ENCODE results near the gene TOR2A.
"Not testable (repeated sequence)": the region's sequence is repeated elsewhere in the genome, so short reads cannot be mapped to it uniquely, and the experiment has no call there.

TOR2A gene

GRCh38 chr9:127768698-127769097 is 33.6 kb upstream of the TOR2A start:
- no peak for DNase-seq

- DNase-seq = no peak
Measured at GRCh38 chr9:127767909-127768331, 32.8 kb upstream of the TOR2A start.

GRCh38 chr9:127767410-127767809 is 32.3 kb upstream of the TOR2A start:
- no peak for DNase-seq

- DNase-seq = no peak
Measured at GRCh38 chr9:127765418-127765817, 30.3 kb upstream of the TOR2A start.

- no peak for DNase-seq
Measured at GRCh38 chr9:127763918-127764384, 28.9 kb upstream of the TOR2A start.

GRCh38 chr9:127762111-127762676 is 27.1 kb upstream of the TOR2A start:
- DNase-seq = no peak

- DNase-seq = no peak
Measured at GRCh38 chr9:127761491-127761956, 26.4 kb upstream of the TOR2A start.

GRCh38 chr9:127761061-127761460 is 26.0 kb upstream of the TOR2A start:
- no peak for DNase-seq

GRCh38 chr9:127758843-127759242 is 23.7 kb upstream of the TOR2A start:
- DNase-seq = no peak

- not testable (repeated sequence) for DNase-seq
Measured at GRCh38 chr9:127756776-127757175, 21.7 kb upstream of the TOR2A start.

- no peak for DNase-seq
Measured at GRCh38 chr9:127756233-127756632, 21.1 kb upstream of the TOR2A start.

- no peak for DNase-seq
Measured at GRCh38 chr9:127755061-127756060, 20.3 kb upstream of the TOR2A start.

GRCh38 chr9:127754099-127755060 is 19.3 kb upstream of the TOR2A start:
- DNase-seq = no peak

GRCh38 chr9:127753622-127754021 is 18.5 kb upstream of the TOR2A start:
- no peak for DNase-seq

- no peak for DNase-seq
Measured at GRCh38 chr9:127753148-127753547, 18.1 kb upstream of the TOR2A start.

- no peak for DNase-seq
Measured at GRCh38 chr9:127751269-127752054, 16.4 kb upstream of the TOR2A start.

GRCh38 chr9:127749090-127749787 is 14.1 kb upstream of the TOR2A start:
- DNase-seq = no peak

GRCh38 chr9:127746959-127747569 is 12.0 kb upstream of the TOR2A start:
- no peak for DNase-seq

- DNase-seq = no peak
Measured at GRCh38 chr9:127744398-127745110, 9.5 kb upstream of the TOR2A start.
